Ascending aorta (tissue), 2 donors: ENCODE data around the gene PSMB5. TPM values are rescaled to one million over a fixed set of nuclear protein-coding genes. Genes with fewer than 3 reads are reported as not detected.

Experiments
- DNase-seq, 2 donors: peaks; one replicate each; pipeline ENCODE4 v3.0.0-alpha.2; 2019; ENCODE audit warnings: low spot score in 2 of 2
- H3K27ac ChIP-seq, 2 donors: fragments of 200-600 bp; sonication (generic); one replicate each; pipeline ENCODE4 v1.5.1; 2016 to 2017; ENCODE audit warnings: mild to moderate bottlenecking in 1 of 2
- H3K27me3 ChIP-seq: fragments of 200-600 bp; sonication (generic); one replicate; pipeline ENCODE4 v1.5.1; 2017
- H3K36me3 ChIP-seq, 2 donors: fragments of 200-600 bp; sonication (generic); one replicate each; pipeline ENCODE4 v1.5.1; 2016
- H3K4me1 ChIP-seq, 2 donors: fragments of 200-600 bp; sonication (generic); one replicate each; pipeline ENCODE4 v1.5.1; 2016 to 2017; ENCODE audit warnings: mild to moderate bottlenecking in 1 of 2
- H3K4me3 ChIP-seq, 2 donors: fragments of 200-600 bp; sonication (generic); one replicate each; pipeline ENCODE4 v1.5.1; 2016 to 2017; ENCODE audit warnings: mild to moderate bottlenecking in 1 of 2
- H3K9me3 ChIP-seq, 2 donors: fragments of 200-600 bp; sonication (generic); one replicate each; pipeline ENCODE4 v1.5.1; 2016
- intact Hi-C: fragments of 100-400 bp; cut with DNase I; formaldehyde crosslinking; loops from one replicate; pipeline ENCODE4 v1.15.1; 2023
- total RNA-seq: library from RNA; depleted of rRNA; stranded (reverse); fragments of >200 nt; gene quantifications from one replicate; pipeline ENCODE4 v1.1.0, GENCODE V29; 2016
- TF ChIP-seq, protein P1 (sequence below), 3 experiments: fragments of 200-600 bp in 2 of 3; fragments of 450-650 bp in 1 of 3; sonication (generic) in 2 of 3; IDR thresholded peaks; one replicate each; pipeline ENCODE4 v1.5.1; 2016 to 2019; ENCODE audit warnings: antibody characterized with exemption in 3 of 3, mild to moderate bottlenecking in 1 of 3, moderate library complexity in 1 of 3

The PSMB5 gene
- total RNA-seq, 1 donor from 2014 or later, result 62.7 TPM

DNA sequence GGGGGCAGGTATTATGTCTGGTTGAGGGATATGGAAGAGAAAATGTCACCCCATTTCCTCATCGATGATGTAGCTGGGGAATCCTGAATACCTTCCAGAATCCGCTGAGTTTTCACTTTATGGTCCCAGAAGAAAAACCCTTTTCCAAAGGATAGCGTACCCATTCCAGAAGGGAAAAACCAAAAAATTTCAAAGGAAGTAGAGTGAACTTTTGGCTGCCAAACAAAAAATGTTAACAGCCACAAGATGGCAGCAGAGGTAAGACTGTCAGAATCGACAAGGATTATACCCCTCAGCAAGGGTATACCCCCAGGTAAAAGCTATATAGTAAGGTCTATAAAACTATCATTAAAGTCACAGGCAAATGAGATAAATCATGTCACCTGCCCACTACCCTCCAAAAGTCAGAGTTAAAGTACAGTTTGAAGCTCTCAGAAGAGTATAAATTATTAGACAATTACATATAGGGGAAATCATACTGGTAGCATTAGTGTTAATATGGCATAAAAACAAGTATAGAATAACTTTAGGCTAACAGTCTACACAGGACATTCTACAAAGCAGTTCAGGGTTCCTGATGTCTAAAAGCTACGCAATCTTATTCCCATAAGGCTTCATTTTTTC lies 42.2 kb upstream of the PSMB5 start:
- Histone ChIP-seq H3K4me1 (peaks cover 7 to 9% of the 10 kb centered on the region in 2 donors), H3K36me3 (peaks cover 90 to 94% of the 10 kb centered on the region in 2 donors), H3K27me3 (no peaks in the 10 kb centered on the region), H3K27ac (peak overlapping the region; percentile 10 to 30), H3K4me3 (no peak overlapping the region), H3K9me3 (no peaks in the 10 kb centered on the region)
- TF ChIP-seq, protein P1, sequence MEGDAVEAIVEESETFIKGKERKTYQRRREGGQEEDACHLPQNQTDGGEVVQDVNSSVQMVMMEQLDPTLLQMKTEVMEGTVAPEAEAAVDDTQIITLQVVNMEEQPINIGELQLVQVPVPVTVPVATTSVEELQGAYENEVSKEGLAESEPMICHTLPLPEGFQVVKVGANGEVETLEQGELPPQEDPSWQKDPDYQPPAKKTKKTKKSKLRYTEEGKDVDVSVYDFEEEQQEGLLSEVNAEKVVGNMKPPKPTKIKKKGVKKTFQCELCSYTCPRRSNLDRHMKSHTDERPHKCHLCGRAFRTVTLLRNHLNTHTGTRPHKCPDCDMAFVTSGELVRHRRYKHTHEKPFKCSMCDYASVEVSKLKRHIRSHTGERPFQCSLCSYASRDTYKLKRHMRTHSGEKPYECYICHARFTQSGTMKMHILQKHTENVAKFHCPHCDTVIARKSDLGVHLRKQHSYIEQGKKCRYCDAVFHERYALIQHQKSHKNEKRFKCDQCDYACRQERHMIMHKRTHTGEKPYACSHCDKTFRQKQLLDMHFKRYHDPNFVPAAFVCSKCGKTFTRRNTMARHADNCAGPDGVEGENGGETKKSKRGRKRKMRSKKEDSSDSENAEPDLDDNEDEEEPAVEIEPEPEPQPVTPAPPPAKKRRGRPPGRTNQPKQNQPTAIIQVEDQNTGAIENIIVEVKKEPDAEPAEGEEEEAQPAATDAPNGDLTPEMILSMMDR (IDR thresholded peaks at IDR 0.05), result peak; percentile 21 to 67 (median 54)
- no peak for DNase-seq
- intact Hi-C loops, result no loop called here

DNA sequence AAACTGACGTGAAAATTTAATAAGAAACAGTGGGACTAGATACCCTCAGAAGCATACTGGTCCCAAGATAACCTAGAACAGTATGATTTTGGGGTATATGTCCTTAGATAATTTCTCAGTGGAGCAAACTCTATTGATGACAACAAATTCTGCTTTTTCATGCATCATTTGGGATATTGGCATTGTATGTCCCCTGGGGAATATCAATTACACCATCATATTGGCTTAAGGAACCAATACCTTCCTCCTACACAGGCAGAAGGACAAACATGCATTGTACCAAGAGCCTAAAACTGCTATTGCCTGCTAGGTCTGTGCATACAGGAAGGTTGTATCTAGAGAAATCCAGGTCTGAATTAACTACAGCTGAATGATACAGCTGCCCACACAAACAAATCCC lies 40.2 kb upstream of the PSMB5 start:
- H3K4me3 ChIP-seq, result no peak overlapping the region
- H3K27ac ChIP-seq, result no peak overlapping the region
- no peaks in the 10 kb centered on the region for H3K27me3 ChIP-seq
- no peak for DNase-seq
- peaks cover 70 to 74% of the 10 kb centered on the region in 2 donors for H3K36me3 ChIP-seq
- TF ChIP-seq, protein P1 (IDR thresholded peaks at IDR 0.05), result no peak
- intact Hi-C loops, result no loop called here
- H3K4me1 ChIP-seq, result peaks cover 11 to 16% of the 10 kb centered on the region in 2 donors
- H3K9me3 ChIP-seq, result no peaks in the 10 kb centered on the region

DNA sequence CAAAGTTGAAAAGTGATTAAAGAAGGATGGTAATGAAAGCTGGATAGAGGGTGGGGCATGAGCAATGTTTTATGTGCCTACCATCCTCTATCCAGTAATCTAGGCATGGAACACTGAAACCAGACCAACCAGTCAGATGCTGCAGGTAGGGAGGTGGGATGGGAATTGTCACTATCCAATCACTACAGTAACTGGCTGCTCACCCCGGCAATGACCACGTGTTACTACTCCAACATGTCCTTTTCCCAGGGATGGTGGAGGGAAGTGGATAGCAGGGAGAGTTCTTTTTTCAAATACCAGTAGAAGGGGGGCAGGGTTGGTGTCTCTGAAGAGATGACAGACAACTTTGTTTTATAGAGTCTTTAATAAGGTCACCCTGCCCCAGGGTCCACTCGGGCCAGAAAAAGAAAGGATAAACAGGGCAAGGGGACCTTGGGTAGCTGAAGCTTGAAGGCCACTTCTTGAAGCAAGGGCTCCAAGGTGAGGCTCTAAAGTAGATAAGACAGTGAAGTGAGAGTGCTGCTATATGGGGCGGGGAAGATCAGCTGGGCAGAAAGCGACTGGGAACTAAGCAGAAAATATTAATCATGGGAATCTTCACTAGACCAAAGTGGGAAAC lies 37.3 kb upstream of the PSMB5 start:
- H3K27ac ChIP-seq, result peak overlapping the region; percentile 79 to 82
- H3K4me3 ChIP-seq, result peak overlapping the region; percentile 73 to 76
- TF ChIP-seq, protein P1 (IDR thresholded peaks at IDR 0.05), result no peak
- peak in 1 of 2 donors; percentile 35 for DNase-seq
- intact Hi-C loops, result loop anchor here (2.0 kb wide), 1 partner anchor 23 kb away; the partner anchor contains the start of genes ACIN1 and C14orf119
- H3K36me3 ChIP-seq, result peaks cover 56 to 61% of the 10 kb centered on the region in 2 donors
- H3K4me1 ChIP-seq, result peaks cover 7 to 17% of the 10 kb centered on the region in 2 donors
- H3K9me3 ChIP-seq, result no peaks in the 10 kb centered on the region
- H3K27me3 ChIP-seq, result no peaks in the 10 kb centered on the region

DNA sequence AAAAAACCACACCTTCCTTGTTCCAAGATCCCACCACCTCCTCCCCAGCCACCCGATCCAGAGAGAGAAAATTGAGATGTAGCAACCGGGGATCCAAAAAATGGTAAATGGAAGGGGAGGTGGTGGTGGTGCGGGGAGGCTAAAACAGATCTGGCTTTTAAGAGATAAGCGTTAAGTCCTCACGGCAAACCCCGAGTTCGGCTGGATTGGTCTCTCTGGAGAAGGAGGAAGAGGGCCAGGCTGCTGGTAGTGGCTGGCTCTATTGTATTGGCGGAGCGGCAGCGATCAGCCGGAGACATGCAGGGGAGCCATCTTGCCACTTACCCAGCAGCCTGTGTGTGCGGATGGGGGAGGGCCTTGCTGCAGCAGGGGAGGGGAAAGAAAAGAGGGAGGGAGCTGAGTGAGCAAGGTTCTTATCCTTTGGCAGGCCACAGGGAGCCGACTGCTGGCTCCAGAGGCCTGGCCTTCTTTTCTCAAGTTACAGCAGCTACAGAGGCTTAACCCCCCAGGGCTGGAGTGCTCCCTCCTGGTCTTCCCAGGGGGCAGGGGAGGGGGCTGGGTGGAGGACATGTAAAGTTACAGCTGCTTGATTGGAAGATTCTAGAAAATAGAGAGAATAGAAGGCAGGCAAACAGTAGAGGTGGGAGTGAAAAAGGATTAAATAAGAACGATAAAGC lies 36.7 kb upstream of the PSMB5 start:
- Histone ChIP-seq H3K9me3 (no peaks in the 10 kb centered on the region), H3K27me3 (no peaks in the 10 kb centered on the region), H3K4me1 (peaks cover 7 to 17% of the 10 kb centered on the region in 2 donors), H3K36me3 (peaks cover 57 to 61% of the 10 kb centered on the region in 2 donors), H3K4me3 (peak overlapping the region; percentile 73 to 76), H3K27ac (peak overlapping the region; percentile 79 to 82)
- TF ChIP-seq, protein P1 (IDR thresholded peaks at IDR 0.05), result peak in 2 of 3 experiments; percentile 1 to 13
- intact Hi-C loops, result loop anchor here (2.0 kb wide), 1 partner anchor 23 kb away; the partner anchor contains the start of genes ACIN1 and C14orf119
- DNase-seq, result peak; percentile 65 to 92

DNA sequence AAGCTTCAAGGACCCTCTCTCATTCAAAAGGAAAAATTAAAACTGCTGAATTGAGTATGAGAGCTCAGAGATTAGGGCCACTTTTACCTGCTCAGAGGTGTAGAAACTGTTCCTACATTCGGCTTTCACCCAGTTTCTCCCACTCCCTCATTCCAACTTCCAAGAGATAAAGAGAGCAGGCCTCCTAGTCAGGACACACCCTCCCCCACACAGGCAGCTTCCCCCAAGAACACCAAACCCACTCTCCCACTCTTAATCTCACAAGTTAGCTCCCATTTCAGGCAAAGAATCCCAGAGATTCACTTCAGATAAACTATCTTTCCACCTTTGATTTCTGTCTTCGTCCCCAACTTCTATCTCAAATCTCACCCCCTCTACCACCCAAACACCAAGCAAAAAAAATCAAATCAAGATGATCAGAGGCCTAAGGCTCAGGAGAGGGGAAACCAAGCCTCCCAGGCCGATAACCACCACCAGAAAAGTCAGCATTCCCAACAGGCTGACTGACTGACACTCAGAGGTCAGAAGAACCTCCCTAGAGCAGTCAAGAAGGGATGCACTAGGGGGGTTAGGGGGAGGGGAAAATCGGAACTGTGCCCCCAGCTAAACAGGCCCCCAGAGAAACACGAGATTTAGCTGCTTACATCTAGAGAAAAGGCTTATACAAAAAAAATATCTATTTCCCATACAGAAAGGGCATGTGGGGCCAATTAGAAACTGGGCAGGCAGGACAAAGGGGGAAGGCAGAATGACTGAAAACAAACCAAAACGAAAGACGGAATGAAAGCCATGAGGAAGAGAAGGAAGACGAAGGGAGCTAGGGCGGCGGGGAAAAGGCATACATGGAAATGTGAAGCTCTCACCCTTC lies 35.8 kb upstream of the PSMB5 start:
- intact Hi-C loops, result loop anchor here (2.0 kb wide), 1 partner anchor 24 kb away; the partner anchor contains the start of genes ACIN1 and C14orf119
- H3K36me3 ChIP-seq, result peaks cover 57 to 61% of the 10 kb centered on the region in 2 donors

More for the DNA sequence above, 35.8 kb upstream of the PSMB5 start:
- Histone ChIP-seq H3K4me3 (peak overlapping the region; percentile 73 to 76), H3K27me3 (no peaks in the 10 kb centered on the region), H3K9me3 (no peaks in the 10 kb centered on the region), H3K27ac (peak overlapping the region; percentile 79 to 82), H3K4me1 (peaks cover 7 to 17% of the 10 kb centered on the region in 2 donors)
- TF ChIP-seq, protein P1 (IDR thresholded peaks at IDR 0.05), result no peak
- peak in 1 of 2 donors; percentile 37 for DNase-seq
